HCT116 (cell line): ENCODE results near the gene PYCR2.

ENCODE experiments used
- CEBPB ChIP-seq: IDR thresholded peaks from 2 replicates; pipeline ENCODE4 v1.6.1; 2012; ENCODE audit warnings: low read depth
- TCF7L2 ChIP-seq: IDR thresholded peaks from 2 replicates; pipeline ENCODE4 v1.7.0; 2011; ENCODE audit warnings: borderline replicate concordance, inconsistent platforms; ENCODE audit not compliant: insufficient read depth, insufficient read length; ENCODE audit errors: extremely low read depth
- TF ChIP-seq, protein P1 (sequence below): IDR thresholded peaks from 2 replicates; pipeline ENCODE4 v1.6.1; 2012
- TF ChIP-seq, protein P2 (sequence below), 3 experiments: fragments of 200-600 bp in 1 of 3; sonication (generic) in 1 of 3; IDR thresholded peaks in 2 of 3; conservative IDR thresholded peaks in 1 of 3; 2 replicates each; pipeline ENCODE4 v1.5.1; 2012 to 2017; ENCODE audit warnings: low read depth in 2 of 3, low read length in 2 of 3, antibody characterized with exemption in 1 of 3, borderline replicate concordance in 1 of 3, control low read depth in 1 of 3, mild to moderate bottlenecking in 1 of 3, mixed read lengths in 1 of 3, mixed run types in 1 of 3, moderate library complexity in 1 of 3; ENCODE audit not compliant: insufficient read depth in 1 of 3

DNA sequence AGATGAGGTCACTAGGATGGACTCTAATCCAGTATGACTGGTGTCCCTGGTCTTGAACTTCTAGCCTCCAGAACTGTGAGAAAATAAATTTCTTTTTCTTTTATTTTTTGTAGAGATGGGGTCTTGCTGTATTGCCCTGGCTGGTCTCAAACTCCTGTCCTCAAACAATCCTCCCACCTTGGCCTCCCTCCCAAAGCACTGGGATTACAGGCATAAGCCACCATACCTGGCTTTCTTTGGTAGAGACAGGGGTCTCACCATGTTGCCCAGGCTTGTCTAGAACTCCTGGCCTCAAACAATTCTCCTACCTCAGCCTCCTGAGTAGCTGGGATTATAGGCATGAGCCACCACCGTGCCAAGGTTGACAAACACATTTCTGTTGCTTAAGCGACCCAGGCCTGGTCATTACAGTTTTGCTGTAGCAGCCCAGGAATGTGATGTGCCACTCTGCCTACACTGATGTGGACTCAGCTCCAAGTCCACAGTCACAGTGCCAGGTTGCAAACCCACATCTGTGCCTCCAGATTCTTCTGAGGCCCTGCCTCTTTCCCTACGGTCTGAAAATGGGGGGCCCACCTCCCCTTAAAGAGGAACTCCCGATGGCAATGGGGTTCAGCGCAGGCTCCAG, 15.9 kb downstream of the PYCR2 start:
- TF ChIP-seq, protein P1, sequence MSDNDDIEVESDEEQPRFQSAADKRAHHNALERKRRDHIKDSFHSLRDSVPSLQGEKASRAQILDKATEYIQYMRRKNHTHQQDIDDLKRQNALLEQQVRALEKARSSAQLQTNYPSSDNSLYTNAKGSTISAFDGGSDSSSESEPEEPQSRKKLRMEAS: no peak
- TF ChIP-seq, protein P2, sequence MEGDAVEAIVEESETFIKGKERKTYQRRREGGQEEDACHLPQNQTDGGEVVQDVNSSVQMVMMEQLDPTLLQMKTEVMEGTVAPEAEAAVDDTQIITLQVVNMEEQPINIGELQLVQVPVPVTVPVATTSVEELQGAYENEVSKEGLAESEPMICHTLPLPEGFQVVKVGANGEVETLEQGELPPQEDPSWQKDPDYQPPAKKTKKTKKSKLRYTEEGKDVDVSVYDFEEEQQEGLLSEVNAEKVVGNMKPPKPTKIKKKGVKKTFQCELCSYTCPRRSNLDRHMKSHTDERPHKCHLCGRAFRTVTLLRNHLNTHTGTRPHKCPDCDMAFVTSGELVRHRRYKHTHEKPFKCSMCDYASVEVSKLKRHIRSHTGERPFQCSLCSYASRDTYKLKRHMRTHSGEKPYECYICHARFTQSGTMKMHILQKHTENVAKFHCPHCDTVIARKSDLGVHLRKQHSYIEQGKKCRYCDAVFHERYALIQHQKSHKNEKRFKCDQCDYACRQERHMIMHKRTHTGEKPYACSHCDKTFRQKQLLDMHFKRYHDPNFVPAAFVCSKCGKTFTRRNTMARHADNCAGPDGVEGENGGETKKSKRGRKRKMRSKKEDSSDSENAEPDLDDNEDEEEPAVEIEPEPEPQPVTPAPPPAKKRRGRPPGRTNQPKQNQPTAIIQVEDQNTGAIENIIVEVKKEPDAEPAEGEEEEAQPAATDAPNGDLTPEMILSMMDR (IDR thresholded peaks at IDR 0.05 in 2 of 3, conservative IDR thresholded peaks at IDR 0.05 in 1 of 3; ENCODE audit: borderline replicate concordance in 1 of 3, insufficient read depth in 1 of 3, low read depth in 2 of 3, low read length in 2 of 3): no peak
- no peak for TF ChIP-seq CEBPB
- no peak for TF ChIP-seq TCF7L2
